Hematopoietic multipotent progenitor cell treated with erythropoietin and hydrocortisone succinate and interleukin-3 and kit ligand, for 8 days (in vitro differentiated cells): ENCODE measurements around the gene PRPS1.
"Not testable (repeated sequence)": the region's sequence is repeated elsewhere in the genome, so short reads cannot be mapped to it uniquely, and the experiment has no call there.

ENCODE experiments used
- DNase-seq: peaks from one replicate; pipeline ENCODE4 v3.0.0-alpha.2; 2015

Gene PRPS1

GRCh38 chrX:107627838-107628661, at the start of gene PRPS1:
Gene PRPS1 (plus strand): TSS chrX:107628510. CDS start chrX:107628629, 119 bp downstream.
- peak; percentile 97 for DNase-seq

GRCh38 chrX:107579956-107580355, 48.4 kb upstream of the PRPS1 start:
- no peak for DNase-seq

- DNase-seq = no peak
Observed at GRCh38 chrX:107581923-107582322, 46.4 kb upstream of the PRPS1 start.

- no peak for DNase-seq
Observed at GRCh38 chrX:107589243-107589642, 39.1 kb upstream of the PRPS1 start.

- DNase-seq = no peak
Observed at GRCh38 chrX:107596651-107597050, 31.7 kb upstream of the PRPS1 start.

GRCh38 chrX:107597264-107597663, 31.0 kb upstream of the PRPS1 start:
- DNase-seq = no peak

GRCh38 chrX:107597791-107598190, 30.5 kb upstream of the PRPS1 start:
- no peak for DNase-seq

GRCh38 chrX:107599450-107599861, 28.9 kb upstream of the PRPS1 start:
- DNase-seq = no peak

GRCh38 chrX:107600366-107600765, 27.9 kb upstream of the PRPS1 start:
- no peak for DNase-seq

GRCh38 chrX:107601326-107601725, 27.0 kb upstream of the PRPS1 start:
- DNase-seq = no peak

- no peak for DNase-seq
Observed at GRCh38 chrX:107601759-107602158, 26.6 kb upstream of the PRPS1 start.

GRCh38 chrX:107602694-107603239, 25.5 kb upstream of the PRPS1 start:
- no peak for DNase-seq

- no peak for DNase-seq
Observed at GRCh38 chrX:107603429-107604159, 24.7 kb upstream of the PRPS1 start.

- DNase-seq = not testable (repeated sequence)
Observed at GRCh38 chrX:107609061-107609460, 19.2 kb upstream of the PRPS1 start.

- DNase-seq = no peak
Observed at GRCh38 chrX:107610667-107611066, 17.6 kb upstream of the PRPS1 start.

- DNase-seq = no peak
Observed at GRCh38 chrX:107619885-107620322, 8.4 kb upstream of the PRPS1 start.

- DNase-seq = no peak
Observed at GRCh38 chrX:107624893-107625292, 3.4 kb upstream of the PRPS1 start.

GRCh38 chrX:107625739-107626138, 2.6 kb upstream of the PRPS1 start:
- no peak for DNase-seq

- peak; percentile 42 for DNase-seq
Observed at GRCh38 chrX:107626481-107626880, 1.8 kb upstream of the PRPS1 start.

GRCh38 chrX:107626916-107627315, 1.4 kb upstream of the PRPS1 start:
- DNase-seq = no peak

GRCh38 chrX:107628662-107629539, 591 bp downstream of the PRPS1 start:
- DNase-seq = peak; percentile 60

GRCh38 chrX:107629540-107629909, 1.2 kb downstream of the PRPS1 start:
- DNase-seq = peak; percentile 43
